K562 (cell line): ENCODE measurements around the gene CDR2L. TPM values are rescaled to one million over a fixed set of nuclear protein-coding genes. Genes with fewer than 3 reads are reported as not detected.

Source experiments
- CHD2 ChIP-seq: IDR thresholded peaks from 2 replicates; pipeline ENCODE4 v1.6.1; 2011; ENCODE audit warnings: low read depth, low read length
- CLOCK ChIP-seq: fragments of 250-450 bp; sonication (Bioruptor Pico); IDR thresholded peaks from 2 replicates; pipeline ENCODE4 v1.4.0; 2020; ENCODE audit warnings: mild to moderate bottlenecking, moderate library complexity, borderline replicate concordance
- CREB1 ChIP-seq, 2 experiments: sonication (generic) in 1 of 2; formaldehyde crosslinking in 1 of 2; IDR thresholded peaks; 2 replicates each; pipeline versions ENCODE4 v1.6.1 to v1.8.0; 2012 to 2022; ENCODE audit warnings: inconsistent platforms in 1 of 2, mild to moderate bottlenecking in 1 of 2, missing genetic modification reagents in 1 of 2, moderate library complexity in 1 of 2
- EP300 ChIP-seq: IDR thresholded peaks from 2 replicates; pipeline ENCODE4 v1.6.1; 2012; ENCODE audit warnings: low read length, improper control_type of control experiment
- ETV6 ChIP-seq, 3 experiments: fragments of 150-350 bp in 1 of 3; sonication (generic) in 1 of 3; formaldehyde crosslinking in 1 of 3; IDR thresholded peaks; 2 replicates each; pipeline versions ENCODE4 v1.6.1 to v1.8.0; 2014 to 2022; ENCODE audit warnings: borderline replicate concordance in 2 of 3, low read depth in 2 of 3, antibody characterized with exemption in 1 of 3, low read length in 1 of 3, mild to moderate bottlenecking in 1 of 3, missing genetic modification reagents in 1 of 3
- FOXA3 ChIP-seq, 2 experiments: fragments of 450-650 bp in 1 of 2; sonication (generic) in 1 of 2; formaldehyde crosslinking; IDR thresholded peaks in 1 of 2; conservative IDR thresholded peaks in 1 of 2; 2 replicates each; pipeline versions ENCODE4 v1.4.0 to v1.8.0; 2020 to 2022; ENCODE audit warnings: mild to moderate bottlenecking in 2 of 2, missing genetic modification reagents in 1 of 2
- GABPA ChIP-seq: fragments of 200-800 bp; sonication (Bioruptor generic); conservative IDR thresholded peaks from 2 replicates; pipeline ENCODE4 v1.6.1; 2016; ENCODE audit warnings: low read depth, missing genetic modification characterization, missing compliant biosample characterization
- GABPB1 ChIP-seq: sonication (generic); formaldehyde crosslinking; IDR thresholded peaks from 2 replicates; pipeline ENCODE4 v1.8.0; 2022; ENCODE audit warnings: mild to moderate bottlenecking, missing genetic modification reagents
- GATAD2A ChIP-seq: fragments of 450-650 bp; IDR thresholded peaks from 2 replicates; pipeline ENCODE4 v1.6.1; 2017
- MIER1 ChIP-seq: fragments of 450-650 bp; IDR thresholded peaks from 2 replicates; pipeline ENCODE4 v1.6.1; 2016; ENCODE audit warnings: antibody characterized with exemption, mild to moderate bottlenecking, low read depth
- MTA3 ChIP-seq: fragments of 450-650 bp; formaldehyde crosslinking; IDR thresholded peaks from 2 replicates; pipeline ENCODE4 v1.6.1; 2017; ENCODE audit warnings: mild to moderate bottlenecking, borderline replicate concordance
- PHF8 ChIP-seq: fragments of 200-600 bp; sonication (generic); IDR thresholded peaks from 2 replicates; pipeline ENCODE4 v1.6.1; 2012; ENCODE audit warnings: mixed run types, mild to moderate bottlenecking, inconsistent platforms, low read length, moderate library complexity, borderline replicate concordance
- ZEB2 ChIP-seq: fragments of 450-650 bp; IDR thresholded peaks from 2 replicates; pipeline ENCODE4 v1.6.1; 2016
- ZNF318 ChIP-seq, 2 experiments: fragments of 450-650 bp; IDR thresholded peaks; 2 replicates each; pipeline ENCODE4 v1.6.1; 2016; ENCODE audit warnings: mild to moderate bottlenecking in 2 of 2, borderline replicate concordance in 1 of 2, low read depth in 1 of 2, moderate library complexity in 1 of 2
- polyA plus RNA-seq, 8 experiments: library from polyadenylated mRNA; depleted of rRNA in 4 of 8; stranded (reverse) in 5 of 8; unstranded in 3 of 8; fragments of >200 nt; fragmentation: Nextera tagmentation in 2 of 8; fragmentation: Illumina TruSeq in 1 of 8; extraction: Ambion mirVana in 2 of 8; extraction: Trizol in 1 of 8; gene quantifications; 2 replicates each; pipeline versions ENCODE4 v1.2.1 to v1.2.3, GENCODE V29; 2011 to 2014; ENCODE audit warnings: inconsistent platforms in 1 of 8, missing spikeins in 1 of 8
- total RNA-seq, 7 experiments: library from RNA; depleted of rRNA in 6 of 7; stranded (reverse); fragments of >200 nt in 6 of 7; fragmentation: Illumina TruSeq in 2 of 7; extraction: Trizol in 2 of 7; gene quantifications; 2 replicates each; pipeline versions ENCODE4 v1.2.1 to v1.2.3, GENCODE V29; 2011 to 2021; ENCODE audit warnings: low replicate concordance in 1 of 7

Gene CDR2L
- total and polyA plus RNA-seq, 9 of the 15 experiments (the other 6 are each of a cell fraction or from before 2014, with no cell fraction given) = 2.7 to 16.0 (median 7.3) TPM

DNA sequence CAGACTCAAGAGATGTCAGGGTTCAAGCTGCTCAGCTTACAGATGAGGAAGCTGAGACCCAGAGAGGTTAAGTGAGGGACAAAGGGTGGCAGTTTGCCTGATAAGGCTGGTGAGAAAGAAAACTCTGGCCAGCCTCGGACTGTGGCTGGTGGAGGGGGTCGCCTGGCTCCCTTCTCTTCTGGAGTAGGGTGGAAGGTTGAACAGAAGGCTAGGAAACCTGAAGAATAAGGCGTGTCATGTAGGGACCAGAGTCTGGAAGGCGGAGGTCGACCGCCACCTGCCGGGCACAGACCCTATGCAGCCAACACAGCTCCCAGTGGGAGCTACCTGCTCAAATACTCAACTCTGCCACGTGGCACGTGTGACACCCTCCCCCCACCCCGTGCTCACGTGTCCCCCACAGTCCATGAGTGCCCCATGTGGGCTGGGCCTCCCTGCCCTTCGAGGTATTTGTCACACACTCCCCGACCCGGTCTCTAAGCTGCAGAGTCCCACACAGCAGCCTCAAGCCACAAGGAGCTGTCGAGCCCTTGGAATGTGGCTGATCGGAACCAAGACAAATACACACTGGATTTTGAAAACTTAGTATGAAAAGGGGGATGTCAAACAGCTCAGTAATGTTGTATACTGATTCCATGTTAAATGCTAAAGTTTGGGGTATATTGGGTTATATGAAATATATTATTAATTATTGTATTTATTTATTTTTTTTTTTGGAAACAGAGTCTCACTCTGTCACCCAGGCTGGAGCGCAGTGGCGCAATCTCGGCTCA, 26.7 kb upstream of the CDR2L start (continued):
- TF ChIP-seq EP300 = no peak
- no peak for TF ChIP-seq CHD2
- peak; percentile 75 for TF ChIP-seq ZEB2
- TF ChIP-seq GABPA (tag) = no peak
- TF ChIP-seq GATAD2A = peak; percentile 92
- peak in 1 of 2 experiments; percentile 86; a peak in 2 of 4 replicates for TF ChIP-seq ZNF318 (IDR thresholded peaks at IDR 0.05; ENCODE audit: borderline replicate concordance in 1 of 2, low read depth in 1 of 2)
- TF ChIP-seq CREB1 (IDR thresholded peaks at IDR 0.05) = peak; percentile 19; the same call in 1 of the 2 replicates
- peak; percentile 72 for TF ChIP-seq CREB1 (CRISPR knock-in tag; IDR thresholded peaks at IDR 0.05)
- peak in 1 of 2 experiments; percentile 37; a peak in 1 of 4 replicates for TF ChIP-seq FOXA3 (CRISPR knock-in tag; conservative IDR thresholded peaks at IDR 0.05 in 1 of 2, IDR thresholded peaks at IDR 0.05 in 1 of 2)
- no peak for TF ChIP-seq PHF8
- no peak for TF ChIP-seq ETV6 (IDR thresholded peaks at IDR 0.05; ENCODE audit: borderline replicate concordance in 1 of 2, low read depth in 2 of 2, low read length in 1 of 2)
- peak; percentile 43; the same call in 1 of the 2 replicates for TF ChIP-seq ETV6 (CRISPR knock-in tag; IDR thresholded peaks at IDR 0.05; ENCODE audit: borderline replicate concordance)
- peak; percentile 72; the same call in 1 of the 2 replicates for TF ChIP-seq MIER1
- 0 out of 2 replicates have a peak, but pooled peaks have one; percentile 62 for TF ChIP-seq CLOCK
- TF ChIP-seq MTA3 = peak; percentile 48; the same call in 1 of the 2 replicates
- peak; percentile 77 for TF ChIP-seq GABPB1 (CRISPR knock-in tag)
